Large intestine (tissue), 3 donors: Measurements from ENCODE around the gene TRAPPC11. TPM values are rescaled to one million over a fixed set of nuclear protein-coding genes. Genes with fewer than 3 reads are reported as not detected.

Experiments used
- DNase-seq, 2 donors: peaks; one replicate each; pipeline versions ENCODE4 v3.0.0 to v3.0.0-alpha.2; 2013
- H3K27ac ChIP-seq: one replicate; pipeline ENCODE4 v1.5.1; 2013; ENCODE audit warnings: low read length
- H3K27me3 ChIP-seq: 2 replicates; pipeline ENCODE4 v1.6.1; 2013; ENCODE audit warnings: low read length; ENCODE audit not compliant: control insufficient read depth, insufficient read depth
- H3K36me3 ChIP-seq: 2 replicates; pipeline ENCODE4 v1.6.1; 2013; ENCODE audit warnings: low read length; ENCODE audit not compliant: control insufficient read depth, insufficient read depth
- H3K4me1 ChIP-seq: one replicate; pipeline ENCODE4 v1.6.1; 2013; ENCODE audit warnings: low read length; ENCODE audit not compliant: control insufficient read depth, insufficient read depth
- H3K4me3 ChIP-seq: one replicate; pipeline ENCODE4 v1.5.1; 2013; ENCODE audit warnings: low read length
- H3K9me3 ChIP-seq: one replicate; pipeline ENCODE4 v1.6.1; 2013; ENCODE audit warnings: mild to moderate bottlenecking, low read depth, low read length, moderate library complexity; ENCODE audit not compliant: control insufficient read depth
- WGBS: methylation state at CpG from one replicate; pipeline ENCODE4 v1.1.5; 2013; ENCODE audit warnings: low lambda C conversion rate; ENCODE audit not compliant: insufficient coverage; 5-methylcytosine and 5-hydroxymethylcytosine counted together
- polyA plus RNA-seq: library from polyadenylated mRNA; unstranded; fragments of 120-200 nt; gene quantifications from one replicate; pipeline ENCODE4 v1.2.1, GENCODE V29; 2013

TRAPPC11 gene
- polyA plus RNA-seq, 1 donor: 28.9 TPM

- Histone ChIP-seq H3K4me3 (no peak overlapping the region), H3K4me1 (peaks cover 3% of the 10 kb centered on the region), H3K9me3 (no peaks in the 10 kb centered on the region), H3K27me3 (peaks cover 2% of the 10 kb centered on the region), H3K27ac (no peak overlapping the region), H3K36me3 (no peaks in the 10 kb centered on the region)
- WGBS: no CpG with 5 or more reads among the region's 2 CpGs
- no peak for DNase-seq
These were observed 96.5 kb downstream of the TRAPPC11 start for GRCh38 chr4:183755596-183755995.

- Histone ChIP-seq H3K9me3 (no peaks in the 10 kb centered on the region), H3K27me3 (peaks cover 2% of the 10 kb centered on the region), H3K27ac (no peak overlapping the region), H3K36me3 (no peaks in the 10 kb centered on the region), H3K4me1 (peaks cover 3% of the 10 kb centered on the region), H3K4me3 (no peak overlapping the region)
- no CpG with 5 or more reads among the region's 10 CpGs for WGBS
- DNase-seq: no peak
These were observed 98.0 kb downstream of the TRAPPC11 start for GRCh38 chr4:183757060-183757459.

- Histone ChIP-seq H3K9me3 (no peaks in the 10 kb centered on the region), H3K4me1 (peaks cover 3% of the 10 kb centered on the region), H3K4me3 (no peak overlapping the region), H3K36me3 (no peaks in the 10 kb centered on the region), H3K27ac (no peak overlapping the region), H3K27me3 (peaks cover 2% of the 10 kb centered on the region)
- DNase-seq: no peak
- WGBS: 46% methylated on average over 2 of the region's 29 CpGs
These were observed 99.1 kb downstream of the TRAPPC11 start for GRCh38 chr4:183758061-183758757.

GRCh38 chr4:183758758-183759447 is 99.8 kb downstream of the TRAPPC11 start:
- H3K27ac ChIP-seq: no peak overlapping the region
- DNase-seq: no peak

GRCh38 chr4:183760326-183760725 is 101.2 kb downstream of the TRAPPC11 start:
- Histone ChIP-seq H3K27ac (peak overlapping the region; percentile 56), H3K27me3 (peaks cover 2% of the 10 kb centered on the region), H3K9me3 (no peaks in the 10 kb centered on the region), H3K36me3 (no peaks in the 10 kb centered on the region), H3K4me3 (no peak overlapping the region), H3K4me1 (peaks cover 3% of the 10 kb centered on the region)
- DNase-seq: peak; percentile 74 to 87
- WGBS: no CpG with 5 or more reads among the region's 1 CpG

More at GRCh38 chr4:183758758-183759447, 99.8 kb downstream of the TRAPPC11 start:
- 79% methylated on average over 7 of the region's 21 CpGs for WGBS
- H3K27me3 ChIP-seq: peaks cover 2% of the 10 kb centered on the region
- H3K36me3 ChIP-seq: no peaks in the 10 kb centered on the region
- H3K4me1 ChIP-seq: peaks cover 3% of the 10 kb centered on the region
- H3K9me3 ChIP-seq: no peaks in the 10 kb centered on the region
- no peak overlapping the region for H3K4me3 ChIP-seq

Other genes starting within 250 kb of the TRAPPC11 start
- 32.1 TPM for gene CDKN2AIP, start 214.7 kb upstream of the TRAPPC11 start, polyA plus RNA-seq
- 30.8 TPM for gene ING2, start 154.2 kb upstream of the TRAPPC11 start, polyA plus RNA-seq
- 20.0 TPM for gene RWDD4, start 108 bp upstream of the TRAPPC11 start, polyA plus RNA-seq
- 4.4 TPM for gene STOX2, start 246.0 kb downstream of the TRAPPC11 start, polyA plus RNA-seq